Heart right ventricle (tissue), 16 donors: ENCODE data around the gene INSL3. TPM values are rescaled to one million over a fixed set of nuclear protein-coding genes. Genes with fewer than 3 reads are reported as not detected.

ENCODE experiments used
- ATAC-seq, 8 donors: fragments of 200-7000 bp; cut with Tn5 transposase; one replicate each; pipeline ENCODE4 v1.9.1; 2020; ENCODE audit warnings: mild to moderate bottlenecking in 8 of 8, moderate library complexity in 8 of 8, moderate number of reproducible peaks in 1 of 8
- DNase-seq, 2 donors: peaks; one replicate each; pipeline ENCODE4 v3.0.0-alpha.2; 2020
- H3K27ac ChIP-seq, 10 donors: fragments of 200-600 bp; sonication (generic) in 2 of 10; one replicate each; pipeline versions ENCODE4 v1.5.0 to v1.8.0; 2020 to 2022; ENCODE audit warnings: mild to moderate bottlenecking in 3 of 10
- H3K27me3 ChIP-seq, 7 donors: fragments of 200-600 bp; one replicate each; pipeline ENCODE4 v1.8.0; 2021 to 2022; ENCODE audit warnings: mild to moderate bottlenecking in 2 of 7
- H3K36me3 ChIP-seq, 9 donors: fragments of 200-600 bp; sonication (generic) in 1 of 9; one replicate each; pipeline versions ENCODE4 v1.5.0 to v1.8.0; 2020 to 2022; ENCODE audit warnings: mild to moderate bottlenecking in 2 of 9
- H3K4me1 ChIP-seq, 9 donors: fragments of 200-600 bp; sonication (generic) in 1 of 9; one replicate each; pipeline versions ENCODE4 v1.5.0 to v1.8.0; 2020 to 2022; ENCODE audit warnings: mild to moderate bottlenecking in 4 of 9
- H3K4me3 ChIP-seq, 10 donors: fragments of 200-600 bp; sonication (generic) in 2 of 10; one replicate each; pipeline versions ENCODE4 v1.5.0 to v1.8.0; 2020 to 2022; ENCODE audit warnings: mild to moderate bottlenecking in 7 of 10, moderate library complexity in 2 of 10
- H3K9me3 ChIP-seq, 11 donors: fragments of 200-600 bp in 10 of 11; sonication (generic) in 2 of 11; one replicate each; pipeline versions ENCODE4 v1.5.0 to v1.8.0; 2013 to 2022; ENCODE audit warnings: mild to moderate bottlenecking in 2 of 11, control low read depth in 1 of 11, moderate library complexity in 1 of 11
- WGBS, 2 donors: extraction: QIAGEN DNeasy Blood & Tissue Kit; methylation state at CpG; one replicate each; pipeline ENCODE4 v1.1.7; 2013; ENCODE audit warnings: inconsistent platforms in 1 of 2; 5-methylcytosine and 5-hydroxymethylcytosine counted together
- intact Hi-C, 10 donors: fragments of 100-400 bp; cut with DNase I; formaldehyde crosslinking; loops; one replicate each; pipeline versions ENCODE4 v1.11.1 to v1.14.2; 2022
- polyA plus RNA-seq, 2 donors: library from polyadenylated mRNA; stranded (reverse); fragments of 200-250 nt; gene quantifications; one replicate each; pipeline ENCODE4 v1.2.3, GENCODE V29; 2013
- total RNA-seq, 10 donors: library from RNA; stranded (reverse); fragmentation: NEBNext Ultra II Directional in 3 of 10; extraction: Animal tissue kit (Norgen Biotek cat#: 25700) in 3 of 10; gene quantifications; one replicate each; pipeline versions ENCODE4 v1.2.1 to v1.2.4, GENCODE V29; 2021 to 2023
- TF ChIP-seq, protein P1 (sequence below), 9 donors: fragments of 200-600 bp; sonication (generic) in 2 of 9; IDR thresholded peaks; one replicate each; pipeline versions ENCODE4 v1.5.0 to v1.8.0; 2021 to 2022; ENCODE audit warnings: antibody characterized with exemption in 9 of 9, mild to moderate bottlenecking in 5 of 9, moderate library complexity in 1 of 9
- donor health status: Arrhythmogenic right ventricular cardiomyopathy.
- donor health status: ischemic (EF 13 %, LVEDD 7.1; RV severe dilation, severe dysfunction).
- donor health status: healthy with polysubstance abuse.
- donor health status: DM: no; HTN: yes; CAD: no.
- donor health status: DM: no; HTN: no; CAD: no.
- donor health status: ischemic (EF 25% LVEDD 6.9; RV normal size, moderate dysfunction).
- donor health status: ischemic (EF 25% LVEDD 5.7; RV mildly dilated, moderate dysfunction).
- donor health status: healthy.
- donor health status: DM: yes; HTN: yes; CAD: no.
- donor health status: Ischemic cardiomyopathy.
- donor health status: ischemic (EF 35%, LVEDD 5.7; RV mildly dilated, moderate dysfunction).
- donor health status: nonischemic (EF 11% LVEDD 7.7; RV severe dilation, severe dysfunction).
- donor health status: DM: yes; HTN: yes; CAD: no.
- donor health status: PGD.
- donor health status: ischemic (EF 29% LVEDD 5.4; RV normal size, mild dysfunction).
- donor health status: nonischemic (EF 23%, LVEDD 6.1; RV moderate dilation, normal function).

Gene INSL3
- total and polyA plus RNA-seq, 12 donors = 0.04 TPM; not detected in 11

DNA sequence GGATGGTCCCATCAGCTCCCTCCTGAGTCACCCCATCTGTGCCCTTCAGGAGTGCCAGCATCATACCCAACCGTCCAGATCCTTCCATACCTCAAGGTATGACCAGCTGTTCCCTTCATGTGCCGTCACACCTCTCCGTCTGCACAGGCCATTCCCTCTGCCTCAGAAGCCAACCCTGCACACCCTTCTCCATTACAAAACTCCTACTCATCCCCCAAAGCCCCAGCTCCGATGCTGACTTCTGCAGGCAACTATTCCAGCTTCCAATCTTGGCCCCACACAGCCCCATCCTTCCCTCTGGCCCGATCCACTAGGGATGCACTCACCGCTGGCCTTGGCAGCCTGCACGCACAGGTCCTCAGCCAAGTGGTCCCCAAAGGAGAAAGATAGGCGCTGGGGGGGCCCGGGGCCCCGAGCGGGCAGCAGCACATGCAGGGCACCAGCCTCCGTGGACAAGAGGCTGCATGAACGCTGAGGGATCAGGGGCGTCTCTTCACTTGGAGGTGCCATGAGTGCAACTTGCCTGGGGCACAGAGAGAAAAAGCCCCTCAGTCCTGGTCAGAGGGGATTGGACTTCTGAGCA lies 22.7 kb upstream of the INSL3 start:
- ATAC-seq = no peak
- peaks cover 0 to 49% (median 0%) of the 10 kb centered on the region in 9 donors for H3K36me3 ChIP-seq
- TF ChIP-seq, protein P1, sequence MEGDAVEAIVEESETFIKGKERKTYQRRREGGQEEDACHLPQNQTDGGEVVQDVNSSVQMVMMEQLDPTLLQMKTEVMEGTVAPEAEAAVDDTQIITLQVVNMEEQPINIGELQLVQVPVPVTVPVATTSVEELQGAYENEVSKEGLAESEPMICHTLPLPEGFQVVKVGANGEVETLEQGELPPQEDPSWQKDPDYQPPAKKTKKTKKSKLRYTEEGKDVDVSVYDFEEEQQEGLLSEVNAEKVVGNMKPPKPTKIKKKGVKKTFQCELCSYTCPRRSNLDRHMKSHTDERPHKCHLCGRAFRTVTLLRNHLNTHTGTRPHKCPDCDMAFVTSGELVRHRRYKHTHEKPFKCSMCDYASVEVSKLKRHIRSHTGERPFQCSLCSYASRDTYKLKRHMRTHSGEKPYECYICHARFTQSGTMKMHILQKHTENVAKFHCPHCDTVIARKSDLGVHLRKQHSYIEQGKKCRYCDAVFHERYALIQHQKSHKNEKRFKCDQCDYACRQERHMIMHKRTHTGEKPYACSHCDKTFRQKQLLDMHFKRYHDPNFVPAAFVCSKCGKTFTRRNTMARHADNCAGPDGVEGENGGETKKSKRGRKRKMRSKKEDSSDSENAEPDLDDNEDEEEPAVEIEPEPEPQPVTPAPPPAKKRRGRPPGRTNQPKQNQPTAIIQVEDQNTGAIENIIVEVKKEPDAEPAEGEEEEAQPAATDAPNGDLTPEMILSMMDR (IDR thresholded peaks at IDR 0.05) = no peak
- peaks cover 0 to 72% (median 18%) of the 10 kb centered on the region in 7 donors for H3K27me3 ChIP-seq
- DNase-seq = no peak
- H3K27ac ChIP-seq = peak overlapping the region in 1 of 10 donors; percentile 14
- WGBS, 2 donors = 84 to 90% methylated on average over 14 of the region's 14 CpGs
- H3K9me3 ChIP-seq = no peaks in the 10 kb centered on the region
- H3K4me3 ChIP-seq = no peak overlapping the region
- intact Hi-C loops = no loop called here
- peaks cover 0 to 70% (median 20%) of the 10 kb centered on the region in 9 donors for H3K4me1 ChIP-seq

DNA sequence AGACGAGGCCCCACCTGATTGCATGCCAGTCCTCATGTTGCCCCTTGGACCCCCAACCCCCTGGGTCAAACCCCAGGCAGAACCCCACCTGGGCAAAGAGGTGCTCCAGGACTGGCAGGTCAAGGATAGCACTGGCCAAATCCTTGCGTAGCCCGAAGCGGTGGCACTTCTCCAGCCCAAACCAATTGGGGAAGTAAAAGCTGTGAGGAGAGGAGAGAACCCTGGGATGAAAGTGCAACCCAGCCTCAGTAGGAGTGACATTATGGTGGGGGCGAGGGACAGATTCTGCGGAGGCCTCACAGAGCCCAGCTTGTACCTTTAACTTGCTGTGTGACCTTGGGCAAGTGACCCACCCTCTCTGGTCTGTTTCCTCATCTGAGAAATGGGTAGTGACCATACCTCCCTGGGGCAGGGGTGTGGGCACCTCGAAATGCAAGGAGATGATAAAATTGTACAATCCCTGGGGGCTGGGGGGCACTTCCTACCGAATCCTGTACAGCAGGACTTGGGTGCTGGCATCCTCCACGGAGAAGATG lies 22.0 kb upstream of the INSL3 start:
- ATAC-seq (no peak), DNase-seq (no peak)
- peaks cover 0 to 75% (median 18%) of the 10 kb centered on the region in 7 donors for H3K27me3 ChIP-seq
- WGBS, 2 donors = 85 to 90% methylated on average over 9 of the region's 9 CpGs
- intact Hi-C loops = no loop called here
- no peak overlapping the region for H3K4me3 ChIP-seq
- H3K36me3 ChIP-seq = peaks cover 0 to 55% (median 0%) of the 10 kb centered on the region in 9 donors
- H3K9me3 ChIP-seq = no peaks in the 10 kb centered on the region
- peak overlapping the region in 1 of 10 donors; percentile 14 for H3K27ac ChIP-seq
- peaks cover 0 to 64% (median 18%) of the 10 kb centered on the region in 9 donors for H3K4me1 ChIP-seq
- TF ChIP-seq, protein P1 (IDR thresholded peaks at IDR 0.05) = no peak

GRCh38 chr19:17842663-17843291 lies 21.5 kb upstream of the INSL3 start:
- Histone ChIP-seq H3K36me3 (peaks cover 0 to 61% (median 0%) of the 10 kb centered on the region in 9 donors), H3K9me3 (no peaks in the 10 kb centered on the region), H3K27me3 (peaks cover 0 to 81% (median 18%) of the 10 kb centered on the region in 7 donors), H3K27ac (peak overlapping the region in 2 of 10 donors; percentile 5 to 10), H3K4me3 (peak overlapping the region in 8 of 10 donors; percentile 1 to 44 (median 32)), H3K4me1 (peaks cover 0 to 58% (median 12%) of the 10 kb centered on the region in 9 donors)
- DNase-seq (no peak), ATAC-seq (no peak)
- TF ChIP-seq, protein P1 (IDR thresholded peaks at IDR 0.05) = no peak
- intact Hi-C loops = no loop called here
- 64 to 71% methylated on average over 20 of the region's 20 CpGs for WGBS, 2 donors

DNA sequence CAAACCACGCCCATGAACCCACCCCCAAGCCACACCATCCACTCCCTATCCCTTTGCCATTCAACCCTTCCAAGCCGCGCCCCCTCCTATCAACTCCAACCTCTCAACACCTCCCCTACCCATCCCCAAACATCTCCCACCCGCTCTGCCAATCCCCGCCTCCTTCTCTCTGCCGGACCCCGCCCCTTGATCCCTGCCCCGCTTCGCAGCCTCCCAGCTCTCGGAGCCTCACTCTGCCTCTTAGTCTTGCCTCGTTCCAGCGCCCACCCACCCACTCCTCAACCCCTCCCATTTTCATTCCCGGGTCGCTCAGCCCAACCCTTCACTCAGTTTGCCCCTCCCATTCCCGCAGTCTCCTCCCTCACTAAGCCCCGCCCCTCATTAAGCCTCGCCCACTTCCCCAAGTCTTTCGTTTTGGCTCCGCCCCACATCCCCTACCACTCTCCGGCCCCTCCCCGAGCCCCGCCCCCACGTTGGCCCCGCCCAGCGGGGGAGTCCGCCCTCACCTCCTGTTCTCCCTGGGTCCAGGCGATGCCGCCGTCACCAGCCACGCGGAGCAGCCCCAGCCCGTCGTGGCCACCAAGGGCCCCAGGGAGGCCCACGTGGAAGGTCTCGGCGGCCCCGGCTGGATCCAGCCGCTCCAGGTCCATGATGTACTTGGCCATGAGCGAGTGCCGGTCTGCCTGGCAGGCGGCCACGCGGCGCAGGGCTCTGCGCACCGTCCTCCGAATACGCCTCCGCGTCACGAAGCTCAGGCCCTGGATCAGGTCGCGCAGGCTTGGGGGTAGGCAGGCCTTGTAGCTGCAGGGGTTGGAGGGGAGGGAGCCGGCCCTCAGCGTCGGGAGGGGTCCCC lies 20.7 kb upstream of the INSL3 start:
- WGBS, 2 donors = 7 to 23% methylated on average over 55 to 56 of the region's 56 CpGs
- TF ChIP-seq, protein P1 (IDR thresholded peaks at IDR 0.05) = no peak

More for the DNA sequence above, 20.7 kb upstream of the INSL3 start:
- Histone ChIP-seq H3K9me3 (no peaks in the 10 kb centered on the region), H3K27me3 (peaks cover 0 to 81% (median 18%) of the 10 kb centered on the region in 7 donors), H3K4me1 (peaks cover 0 to 50% (median 7%) of the 10 kb centered on the region in 9 donors), H3K36me3 (peaks cover 0 to 68% (median 0%) of the 10 kb centered on the region in 9 donors), H3K27ac (peak overlapping the region in 2 of 10 donors; percentile 5 to 10), H3K4me3 (peak overlapping the region in 8 of 10 donors; percentile 1 to 44 (median 32))
- ATAC-seq = peak; percentile 72 to 89 (median 84)
- intact Hi-C loops = no loop called here
- DNase-seq = peak; percentile 76 to 82
